ENCODE results near the gene AKAP6. TPM values are rescaled to one million over a fixed set of nuclear protein-coding genes. Genes with fewer than 3 reads are reported as not detected.

The AKAP6 gene
- total and polyA plus RNA-seq, 10 of the 15 experiments (the other 5 are each of a cell fraction or from before 2014, with no cell fraction given): 0.35 to 5.9 (median 2.2) TPM

- no peak for DNase-seq (ENCODE audit: low read depth, low spot score)
- no peaks in the 10 kb centered on the region for H3K36me3 ChIP-seq (ENCODE audit: control insufficient read depth in 2 of 2, insufficient read depth in 2 of 2, low read length in 1 of 2)
- SMC1A ChIA-PET (ENCODE audit: uncharacterized antibody, unreplicated experiment): no interaction called here
- WGBS (ENCODE audit: insufficient coverage, insufficient replicate concordance, low lambda C conversion rate, missing lambda C conversion rate): 33% methylated on average over 3 of the region's 3 CpGs
- TF ChIP-seq SREBF2 (IDR thresholded peaks at IDR 0.05; ENCODE audit: low read length) (no peak), CREM (IDR thresholded peaks at IDR 0.05; ENCODE audit: low read depth) (no peak), ETV6 (conservative IDR thresholded peaks at IDR 0.05 in 1 of 2, IDR thresholded peaks at IDR 0.05 in 1 of 2; ENCODE audit: borderline replicate concordance in 1 of 2, low read depth in 1 of 2) (no peak), ZNF274 (IDR thresholded peaks at IDR 0.05; ENCODE audit: insufficient read depth, insufficient read length) (no peak), POLR2A (IDR thresholded peaks at IDR 0.05; ENCODE audit: low read depth, low read length) (no peak), TARDBP (IDR thresholded peaks at IDR 0.05; ENCODE audit: borderline replicate concordance) (no peak), SREBF1 (IDR thresholded peaks at IDR 0.05; ENCODE audit: low read length) (no peak), YY1 (IDR thresholded peaks at IDR 0.05; ENCODE audit: low read depth, low read length) (no peak), SMAD1 (IDR thresholded peaks at IDR 0.05; ENCODE audit: low read depth, partially characterized antibody) (no peak), SIN3A (IDR thresholded peaks at IDR 0.05; ENCODE audit: low read depth, low read length) (no peak)
- TF ChIP-seq, protein P1, sequence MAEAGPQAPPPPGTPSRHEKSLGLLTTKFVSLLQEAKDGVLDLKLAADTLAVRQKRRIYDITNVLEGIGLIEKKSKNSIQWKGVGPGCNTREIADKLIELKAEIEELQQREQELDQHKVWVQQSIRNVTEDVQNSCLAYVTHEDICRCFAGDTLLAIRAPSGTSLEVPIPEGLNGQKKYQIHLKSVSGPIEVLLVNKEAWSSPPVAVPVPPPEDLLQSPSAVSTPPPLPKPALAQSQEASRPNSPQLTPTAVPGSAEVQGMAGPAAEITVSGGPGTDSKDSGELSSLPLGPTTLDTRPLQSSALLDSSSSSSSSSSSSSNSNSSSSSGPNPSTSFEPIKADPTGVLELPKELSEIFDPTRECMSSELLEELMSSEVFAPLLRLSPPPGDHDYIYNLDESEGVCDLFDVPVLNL (IDR thresholded peaks at IDR 0.05; ENCODE audit: low read depth, low read length): no peak
- TF ChIP-seq, protein P2, sequence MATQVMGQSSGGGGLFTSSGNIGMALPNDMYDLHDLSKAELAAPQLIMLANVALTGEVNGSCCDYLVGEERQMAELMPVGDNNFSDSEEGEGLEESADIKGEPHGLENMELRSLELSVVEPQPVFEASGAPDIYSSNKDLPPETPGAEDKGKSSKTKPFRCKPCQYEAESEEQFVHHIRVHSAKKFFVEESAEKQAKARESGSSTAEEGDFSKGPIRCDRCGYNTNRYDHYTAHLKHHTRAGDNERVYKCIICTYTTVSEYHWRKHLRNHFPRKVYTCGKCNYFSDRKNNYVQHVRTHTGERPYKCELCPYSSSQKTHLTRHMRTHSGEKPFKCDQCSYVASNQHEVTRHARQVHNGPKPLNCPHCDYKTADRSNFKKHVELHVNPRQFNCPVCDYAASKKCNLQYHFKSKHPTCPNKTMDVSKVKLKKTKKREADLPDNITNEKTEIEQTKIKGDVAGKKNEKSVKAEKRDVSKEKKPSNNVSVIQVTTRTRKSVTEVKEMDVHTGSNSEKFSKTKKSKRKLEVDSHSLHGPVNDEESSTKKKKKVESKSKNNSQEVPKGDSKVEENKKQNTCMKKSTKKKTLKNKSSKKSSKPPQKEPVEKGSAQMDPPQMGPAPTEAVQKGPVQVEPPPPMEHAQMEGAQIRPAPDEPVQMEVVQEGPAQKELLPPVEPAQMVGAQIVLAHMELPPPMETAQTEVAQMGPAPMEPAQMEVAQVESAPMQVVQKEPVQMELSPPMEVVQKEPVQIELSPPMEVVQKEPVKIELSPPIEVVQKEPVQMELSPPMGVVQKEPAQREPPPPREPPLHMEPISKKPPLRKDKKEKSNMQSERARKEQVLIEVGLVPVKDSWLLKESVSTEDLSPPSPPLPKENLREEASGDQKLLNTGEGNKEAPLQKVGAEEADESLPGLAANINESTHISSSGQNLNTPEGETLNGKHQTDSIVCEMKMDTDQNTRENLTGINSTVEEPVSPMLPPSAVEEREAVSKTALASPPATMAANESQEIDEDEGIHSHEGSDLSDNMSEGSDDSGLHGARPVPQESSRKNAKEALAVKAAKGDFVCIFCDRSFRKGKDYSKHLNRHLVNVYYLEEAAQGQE (IDR thresholded peaks at IDR 0.05; ENCODE audit: low read depth, low read length): no peak
- POLR2A ChIA-PET: no interaction called here
- in situ Hi-C loops (cut with MboI): no loop called here
- no peak for FAIRE-seq
- intact Hi-C loops (cut with micrococcal nuclease; ENCODE audit: unreplicated experiment): no loop called here
- no peaks in the 10 kb centered on the region for H3K27me3 ChIP-seq (replicated peaks in 1 of 2; ENCODE audit: control insufficient read depth in 2 of 2, insufficient read depth in 2 of 2, low read length in 1 of 2)
- H3K4me3 ChIP-seq: no peak overlapping the region
- H3K9ac ChIP-seq (ENCODE audit: control insufficient read depth, insufficient read depth, low read length): no peak overlapping the region
- H3K4me1 ChIP-seq (ENCODE audit: control insufficient read depth, insufficient read depth, low read length): no peaks in the 10 kb centered on the region
- no peaks in the 10 kb centered on the region for H3K79me2 ChIP-seq (ENCODE audit: control insufficient read depth, insufficient read depth, low read length)
- H4K20me1 ChIP-seq (ENCODE audit: control insufficient read depth, insufficient read depth): no peaks in the 10 kb centered on the region
- no peak for ATAC-seq
- BruUV-seq (replicated peaks): no TSS peak
- H3K4me2 ChIP-seq (ENCODE audit: control insufficient read depth, insufficient read depth): no peak overlapping the region
- no peaks in the 10 kb centered on the region for H3K9me3 ChIP-seq (replicated peaks; ENCODE audit: control insufficient read depth, insufficient read depth, low read length)
- no peak overlapping the region for H2AFZ ChIP-seq (ENCODE audit: control insufficient read depth, low read depth, low read length)
- no peak overlapping the region for H3K27ac ChIP-seq (ENCODE audit: control insufficient read depth, insufficient read depth)
- CTCF ChIA-PET: interaction anchor here (1.0 kb wide), 1 partner anchor 416 kb away, joined by 3 read pairs; no protein-coding TSS in a partner anchor
- RAD21 ChIA-PET (ENCODE audit: unreplicated experiment): no interaction called here
Observed at GRCh38 chr14:32827514-32827913, 498.4 kb downstream of the AKAP6 start.
